HepG2 (cell line): ENCODE measurements around the gene AATF. TPM values are rescaled to one million over a fixed set of nuclear protein-coding genes. Genes with fewer than 3 reads are reported as not detected.

ENCODE experiments used
- ATF2 ChIP-seq: sonication (generic); formaldehyde crosslinking; IDR thresholded peaks from 2 replicates; pipeline ENCODE4 v1.4.0; 2020; ENCODE audit warnings: missing genetic modification reagents
- ATF4 ChIP-seq, 2 experiments: fragments of 450-650 bp in 1 of 2; sonication (generic) in 1 of 2; formaldehyde crosslinking; IDR thresholded peaks; 2 replicates each; pipeline versions ENCODE4 v1.5.0 to v1.8.0; 2020 to 2022; ENCODE audit warnings: mild to moderate bottlenecking in 1 of 2, missing genetic modification reagents in 1 of 2
- ATF5 ChIP-seq: sonication (generic); formaldehyde crosslinking; IDR thresholded peaks from 2 replicates; pipeline ENCODE4 v1.4.0; 2020; ENCODE audit warnings: mild to moderate bottlenecking, low read depth, missing genetic modification reagents
- BCLAF1 ChIP-seq: fragments of 450-650 bp; IDR thresholded peaks from 2 replicates; pipeline ENCODE4 v1.6.1; 2017; ENCODE audit warnings: mild to moderate bottlenecking
- BRF2 ChIP-seq: sonication (generic); formaldehyde crosslinking; IDR thresholded peaks from 2 replicates; pipeline ENCODE4 v1.8.1; 2022; ENCODE audit warnings: mild to moderate bottlenecking, missing genetic modification reagents
- ELK4 ChIP-seq: sonication (generic); formaldehyde crosslinking; IDR thresholded peaks from 2 replicates; pipeline ENCODE4 v1.9.0; 2021; ENCODE audit warnings: missing genetic modification reagents, borderline replicate concordance
- FOXA3 ChIP-seq: IDR thresholded peaks from 2 replicates; pipeline ENCODE4 v1.6.1; 2016; ENCODE audit warnings: missing genetic modification reagents, missing compliant biosample characterization
- HMG20A ChIP-seq: IDR thresholded peaks from 2 replicates; pipeline ENCODE4 v1.6.1; 2016; ENCODE audit warnings: borderline replicate concordance
- JARID2 ChIP-seq: sonication (generic); formaldehyde crosslinking; IDR thresholded peaks from 2 replicates; pipeline ENCODE4 v1.8.1; 2023; ENCODE audit warnings: missing genetic modification reagents, inconsistent platforms; ENCODE audit not compliant: insufficient replicate concordance
- MNT ChIP-seq: fragments of 450-650 bp; IDR thresholded peaks from 2 replicates; pipeline ENCODE4 v1.6.1; 2016
- PHB2 ChIP-seq: fragments of 450-650 bp; IDR thresholded peaks from 2 replicates; pipeline ENCODE4 v1.6.1; 2018; ENCODE audit not compliant: partially characterized antibody
- RFXANK ChIP-seq: IDR thresholded peaks from 2 replicates; pipeline ENCODE4 v1.6.1; 2016
- ZNF460 ChIP-seq: sonication (generic); formaldehyde crosslinking; IDR thresholded peaks from 2 replicates; pipeline ENCODE4 v1.5.1; 2020; ENCODE audit warnings: missing genetic modification reagents, mild to moderate bottlenecking, borderline replicate concordance
- ZNF75D ChIP-seq: sonication (generic); formaldehyde crosslinking; IDR thresholded peaks from 2 replicates; pipeline ENCODE4 v1.8.1; 2023; ENCODE audit warnings: missing genetic modification reagents, mild to moderate bottlenecking, borderline replicate concordance
- polyA plus RNA-seq, 8 experiments: library from polyadenylated mRNA; depleted of rRNA in 3 of 8; stranded (reverse) in 7 of 8; unstranded in 1 of 8; fragments of >200 nt; fragmentation: Illumina TruSeq in 4 of 8; extraction: Trizol in 4 of 8; gene quantifications; 2 replicates each; pipeline versions ENCODE4 v1.2.1 to v1.2.3, GENCODE V29; 2011 to 2016; ENCODE audit warnings: low read depth in 4 of 8, missing spikeins in 1 of 8, mixed read lengths in 1 of 8; ENCODE audit not compliant: insufficient read depth in 1 of 8
- total RNA-seq, 5 experiments: library from RNA; depleted of rRNA; stranded (reverse); fragments of >200 nt; fragmentation: Illumina TruSeq; extraction: Trizol; gene quantifications; 2 replicates each; pipeline ENCODE4 v1.2.3, GENCODE V29; 2016; ENCODE audit warnings: low read depth in 1 of 5

The AATF gene
- total and polyA plus RNA-seq, 2 of the 13 experiments (the other 11 are each of a cell fraction or from before 2014, with no cell fraction given) = 9.1 to 53.3 TPM

GRCh38 chr17:37043201-37043600, 94.4 kb downstream of the AATF start (continued):
- TF ChIP-seq ATF2 (CRISPR knock-in tag) (no peak), RFXANK (no peak), ATF4 (CRISPR knock-in tag; IDR thresholded peaks at IDR 0.05) (no peak), ZNF75D (CRISPR knock-in tag) (no peak), ELK4 (CRISPR knock-in tag) (no peak), ATF5 (CRISPR knock-in tag) (no peak), MNT (0 out of 2 replicates have a peak, but pooled peaks have one; percentile 20), BRF2 (CRISPR knock-in tag) (no peak), FOXA3 (CRISPR knock-in tag) (peak; percentile 57; the same call in 1 of the 2 replicates), JARID2 (no peak), ZNF460 (CRISPR knock-in tag) (no peak), HMG20A (CRISPR knock-in tag) (no peak), BCLAF1 (no peak), PHB2 (no peak)
